Common myeloid progenitor, CD34-positive (primary cell): ENCODE results near the gene CEACAM8.
"Not testable (repeated sequence)": the region's sequence is repeated elsewhere in the genome, so short reads cannot be mapped to it uniquely, and the experiment has no call there.

Experiments
- CTCF ChIA-PET: fragments of 350-600 bp; sonication (Branson Sonifier 250); formaldehyde crosslinking; loops from one replicate; lab custom pipeline; 2021; ENCODE audit warnings: antibody characterized with exemption; lab: Charles Lee
- POLR2A ChIA-PET: fragments of 350-600 bp; sonication (Branson Sonifier 250); formaldehyde crosslinking; loops from one replicate; lab custom pipeline; 2021; ENCODE audit warnings: antibody characterized with exemption; lab: Charles Lee
- DNase-seq, 3 donors: peaks; one replicate each; pipeline versions ENCODE4 v3.0.0 to v3.0.0-alpha.2; 2013
- H3K27ac ChIP-seq, 2 experiments: 1 replicate in 1 of 2; 2 replicates in 1 of 2; pipeline ENCODE4 v1.7.0; 2013; ENCODE audit warnings: inconsistent platforms in 2 of 2, low read length in 2 of 2, mild to moderate bottlenecking in 2 of 2, low read depth in 1 of 2, moderate library complexity in 1 of 2; ENCODE audit not compliant: severe bottlenecking in 2 of 2, insufficient read depth in 1 of 2, poor library complexity in 1 of 2
- H3K27me3 ChIP-seq, 5 experiments: replicated peaks in 2 of 5; 1 replicate in 3 of 5; 2 replicates in 2 of 5; pipeline versions ENCODE4 v1.6.1 to v1.7.0; 2013; ENCODE audit warnings: low read length in 4 of 5, mild to moderate bottlenecking in 2 of 5, moderate library complexity in 2 of 5, inconsistent platforms in 1 of 5; ENCODE audit not compliant: insufficient read depth in 5 of 5, control insufficient read depth in 4 of 5
- H3K36me3 ChIP-seq, 4 experiments: 1 replicate in 2 of 4; 2 replicates in 2 of 4; pipeline versions ENCODE4 v1.6.1 to v1.7.0; 2013; ENCODE audit warnings: low read length in 3 of 4, control low read depth in 1 of 4, mild to moderate bottlenecking in 1 of 4; ENCODE audit not compliant: control insufficient read depth in 4 of 4, insufficient read depth in 4 of 4
- H3K4me1 ChIP-seq, 4 experiments: 1 replicate in 3 of 4; 2 replicates in 1 of 4; pipeline versions ENCODE4 v1.6.1 to v1.7.1; 2013; ENCODE audit warnings: low read length in 3 of 4, mild to moderate bottlenecking in 3 of 4, control low read depth in 1 of 4, inconsistent platforms in 1 of 4, moderate library complexity in 1 of 4; ENCODE audit not compliant: control insufficient read depth in 4 of 4, insufficient read depth in 4 of 4; ENCODE audit errors: control extremely low read depth in 1 of 4
- H3K4me3 ChIP-seq, 7 experiments: 1 replicate in 4 of 7; 2 replicates in 3 of 7; pipeline versions ENCODE4 v1.5.1 to v1.7.0; 2013; ENCODE audit warnings: mild to moderate bottlenecking in 7 of 7, low read length in 6 of 7, moderate library complexity in 6 of 7, inconsistent platforms in 2 of 7, low read depth in 2 of 7, control low read depth in 1 of 7; ENCODE audit not compliant: insufficient read depth in 4 of 7, control insufficient read depth in 1 of 7; ENCODE audit errors: extremely low read depth in 1 of 7
- H3K9me3 ChIP-seq, 5 experiments: 1 replicate in 4 of 5; 2 replicates in 1 of 5; pipeline versions ENCODE4 v1.6.1 to v1.7.1; 2013; ENCODE audit warnings: low read length in 4 of 5, mild to moderate bottlenecking in 2 of 5, inconsistent platforms in 1 of 5, low read depth in 1 of 5, moderate library complexity in 1 of 5; ENCODE audit not compliant: control insufficient read depth in 4 of 5, insufficient read depth in 2 of 5; ENCODE audit errors: control extremely low read depth in 1 of 5
- WGBS: methylation state at CpG from one replicate; pipeline ENCODE4 v1.1.5; 2013; ENCODE audit not compliant: insufficient coverage; 5-methylcytosine and 5-hydroxymethylcytosine counted together

The CEACAM8 gene

DNA sequence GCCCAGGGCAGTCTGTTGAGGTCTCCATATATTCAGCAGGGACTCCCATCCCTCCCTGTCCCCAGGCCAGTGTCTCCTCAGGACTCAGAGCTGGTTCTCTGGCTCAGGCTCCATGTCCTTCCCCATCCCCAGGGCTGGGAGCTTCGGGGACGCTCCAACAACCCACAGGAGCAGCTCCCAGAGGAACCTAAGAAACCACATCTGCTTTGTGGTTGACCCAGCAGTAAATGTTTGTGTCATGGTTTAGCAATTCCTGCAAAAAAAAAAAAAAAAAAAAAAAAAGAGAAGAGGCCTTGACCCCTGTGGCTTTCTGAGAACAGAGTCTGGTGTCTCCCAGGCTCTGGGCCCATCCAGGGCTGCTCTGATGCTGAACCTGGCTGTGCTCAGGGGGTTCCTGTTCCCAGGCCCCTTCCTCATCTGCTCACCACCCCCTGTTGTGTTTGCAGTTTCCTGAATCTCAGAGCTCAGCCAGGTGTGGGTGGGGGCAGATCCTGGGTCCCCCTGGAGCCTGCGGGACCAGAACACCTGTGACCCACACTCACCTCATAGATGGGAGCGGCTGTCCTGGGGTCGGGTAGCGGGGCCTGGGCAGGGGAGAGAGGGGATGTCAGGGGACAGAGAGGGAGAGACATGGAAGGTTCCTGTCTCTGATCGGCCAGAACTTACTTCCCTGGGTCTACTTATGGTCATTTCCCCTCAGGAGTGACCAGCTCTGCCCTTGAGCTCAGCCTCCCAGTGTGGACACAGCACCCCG, 41.3 kb downstream of the CEACAM8 start:
- Histone ChIP-seq H3K27me3 (peaks cover 0 to 5% (median 0%) of the 10 kb centered on the region in 5 experiments), H3K27ac (no peak overlapping the region), H3K36me3 (no peaks in the 10 kb centered on the region), H3K4me3 (peak overlapping the region in 1 of 7 experiments; percentile 11), H3K9me3 (peaks cover 0 to 9% (median 3%) of the 10 kb centered on the region in 5 experiments), H3K4me1 (peaks cover 6 to 45% (median 44%) of the 10 kb centered on the region in 4 experiments)
- ChIA-PET POLR2A (no interaction called here), CTCF (interaction anchor here (0.8 kb wide), 1 partner anchor 87 kb away, joined by 4 read pairs; no protein-coding TSS in a partner anchor)
- 88% methylated on average over 2 of the region's 8 CpGs for WGBS
- peak in 2 of 3 donors; percentile 38 to 48 for DNase-seq

DNA sequence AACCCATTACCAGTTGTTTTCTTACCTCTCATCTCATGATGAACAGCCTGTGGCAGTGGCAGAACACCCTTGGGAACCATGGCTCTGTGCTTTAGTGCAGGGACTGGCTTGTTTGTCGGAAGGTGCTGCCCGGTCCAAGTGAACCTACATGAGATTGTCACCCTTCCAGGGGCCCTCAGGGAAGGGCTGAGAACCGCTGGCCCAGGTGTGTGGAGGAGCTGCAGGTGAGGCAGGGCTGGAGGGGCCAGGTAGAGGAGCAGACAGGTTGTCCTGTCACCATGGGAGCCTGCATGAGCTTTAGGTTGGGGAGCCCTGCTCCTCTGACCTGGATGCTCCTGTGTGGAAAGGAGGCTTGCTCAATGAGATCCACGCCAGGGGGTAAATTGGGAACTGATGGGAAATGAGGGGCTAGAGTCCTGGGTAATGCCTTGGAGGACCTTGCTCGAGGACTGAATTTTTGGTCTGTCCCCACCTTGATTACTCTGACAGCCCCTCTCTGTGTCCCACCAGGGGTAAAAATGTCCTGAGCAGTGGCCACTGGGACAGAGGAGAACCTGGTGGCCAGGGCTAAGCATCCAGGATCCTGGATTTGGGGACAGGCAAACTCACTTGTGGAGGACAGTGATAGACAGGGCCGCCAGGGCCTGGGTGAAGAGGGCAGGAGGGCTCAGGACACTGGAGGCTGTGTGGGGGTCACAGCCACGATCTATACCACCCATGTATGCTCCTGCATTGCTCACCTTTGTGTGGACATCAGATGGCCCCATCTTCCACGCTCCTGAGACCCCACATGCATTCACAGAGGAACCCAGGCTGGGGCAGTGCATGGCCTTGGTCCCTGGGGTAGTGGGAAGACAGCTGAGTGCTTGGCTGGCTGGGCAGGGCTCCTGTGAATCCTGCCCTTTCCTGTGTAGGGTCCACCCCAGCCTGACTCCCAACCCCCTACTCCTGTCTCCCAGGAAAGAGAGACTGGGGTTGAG, 42.3 kb downstream of the CEACAM8 start:
- Histone ChIP-seq H3K27me3 (peaks cover 0 to 6% (median 0%) of the 10 kb centered on the region in 5 experiments), H3K27ac (no peak overlapping the region), H3K4me1 (peaks cover 6 to 45% (median 44%) of the 10 kb centered on the region in 4 experiments), H3K9me3 (peaks cover 0 to 11% (median 3%) of the 10 kb centered on the region in 5 experiments), H3K36me3 (no peaks in the 10 kb centered on the region), H3K4me3 (no peak overlapping the region)
- ChIA-PET POLR2A (no interaction called here), CTCF (no interaction called here)
- DNase-seq = no peak
- WGBS = 93% methylated on average over 4 of the region's 8 CpGs

DNA sequence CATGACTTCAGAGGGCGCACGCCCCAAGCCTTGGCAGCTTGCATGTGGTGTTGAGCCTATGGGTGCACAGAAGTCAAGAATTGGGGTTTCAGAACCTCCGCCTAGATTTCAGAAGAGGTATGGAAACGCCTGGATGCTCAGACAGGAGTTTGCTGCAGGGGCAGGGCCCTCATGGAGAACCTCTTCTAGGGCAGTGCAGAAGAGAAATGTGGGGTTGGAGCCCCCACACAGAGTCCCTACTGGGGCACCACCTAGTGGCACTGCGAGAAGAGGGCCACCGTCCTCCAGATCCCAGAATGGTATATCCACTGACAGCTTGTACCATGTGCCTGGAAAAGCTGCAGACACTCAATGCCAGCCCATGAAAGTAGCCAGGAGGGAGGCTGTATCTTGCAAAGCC, 44.2 kb downstream of the CEACAM8 start:
- POLR2A ChIA-PET, H3K27me3 ChIP-seq, DNase-seq, H3K4me3 ChIP-seq, H3K27ac ChIP-seq, H3K36me3 ChIP-seq: not testable (repeated sequence)
- WGBS = 96% methylated on average over 4 of the region's 6 CpGs
- peaks cover 6 to 36% (median 34%) of the 10 kb centered on the region in 4 experiments for H3K4me1 ChIP-seq
- CTCF ChIA-PET = interaction anchor here (1.1 to 1.9 kb wide), 2 partner anchors 22 to 112 kb away, joined by 3 to 9 read pairs; partner anchors contain the start of gene CEACAM1
- peaks cover 0 to 11% (median 3%) of the 10 kb centered on the region in 5 experiments for H3K9me3 ChIP-seq

DNA sequence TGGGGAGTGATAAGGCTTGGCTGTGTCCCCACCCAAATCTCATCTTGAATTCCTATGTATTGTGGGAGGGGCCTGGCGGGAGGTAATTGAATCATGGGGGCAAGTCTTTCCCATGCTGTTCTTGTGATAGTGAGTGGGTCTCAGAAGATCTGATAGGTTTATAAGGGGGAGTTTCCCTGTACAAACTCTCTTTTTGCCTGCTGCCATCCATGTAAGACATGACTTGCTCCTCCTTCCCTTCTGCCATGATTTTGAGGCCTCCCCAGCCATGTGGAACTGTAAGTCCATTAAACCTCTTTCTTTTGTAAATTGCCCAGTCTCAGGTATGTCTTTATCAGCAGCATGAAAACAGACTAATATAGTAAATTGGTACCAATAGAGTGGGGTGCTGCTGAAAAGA, 45.7 kb downstream of the CEACAM8 start:
- H3K27ac ChIP-seq, H3K4me3 ChIP-seq, H3K27me3 ChIP-seq, POLR2A ChIA-PET, DNase-seq, CTCF ChIA-PET, H3K36me3 ChIP-seq: not testable (repeated sequence)
- Histone ChIP-seq H3K4me1 (peaks cover 0 to 22% (median 20%) of the 10 kb centered on the region in 4 experiments), H3K9me3 (peaks cover 0 to 11% (median 3%) of the 10 kb centered on the region in 5 experiments)
- WGBS = no CpG with 5 or more reads among the region's 1 CpG

DNA sequence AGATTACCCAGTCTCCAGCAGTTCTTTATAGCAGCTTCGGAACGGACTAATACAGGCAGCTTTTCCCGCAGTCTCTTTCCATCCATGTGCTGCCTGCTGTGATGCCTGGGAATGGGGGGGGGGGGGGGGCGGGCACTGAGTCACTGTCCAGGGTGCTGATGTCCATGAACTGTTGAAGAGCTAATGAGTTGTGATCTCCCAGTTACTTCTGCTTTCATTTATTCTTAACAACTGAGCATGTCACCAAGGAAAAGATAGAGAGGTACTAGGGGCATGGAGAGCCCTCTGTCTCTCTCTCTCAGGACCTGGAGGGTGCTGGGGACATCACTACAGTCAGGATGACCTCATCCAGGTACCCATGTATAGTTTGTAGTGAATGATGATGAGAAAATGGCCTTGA, 46.2 kb downstream of the CEACAM8 start:
- CTCF ChIA-PET = no interaction called here
- WGBS = no CpG with 5 or more reads among the region's 4 CpGs
- Histone ChIP-seq H3K27ac (no peak overlapping the region), H3K9me3 (peaks cover 0 to 11% (median 3%) of the 10 kb centered on the region in 5 experiments), H3K36me3 (no peaks in the 10 kb centered on the region), H3K27me3 (peaks cover 0 to 10% (median 0%) of the 10 kb centered on the region in 5 experiments), H3K4me1 (peaks cover 0 to 17% (median 15%) of the 10 kb centered on the region in 4 experiments), H3K4me3 (no peak overlapping the region)
- POLR2A ChIA-PET = no interaction called here
- DNase-seq = no peak

DNA sequence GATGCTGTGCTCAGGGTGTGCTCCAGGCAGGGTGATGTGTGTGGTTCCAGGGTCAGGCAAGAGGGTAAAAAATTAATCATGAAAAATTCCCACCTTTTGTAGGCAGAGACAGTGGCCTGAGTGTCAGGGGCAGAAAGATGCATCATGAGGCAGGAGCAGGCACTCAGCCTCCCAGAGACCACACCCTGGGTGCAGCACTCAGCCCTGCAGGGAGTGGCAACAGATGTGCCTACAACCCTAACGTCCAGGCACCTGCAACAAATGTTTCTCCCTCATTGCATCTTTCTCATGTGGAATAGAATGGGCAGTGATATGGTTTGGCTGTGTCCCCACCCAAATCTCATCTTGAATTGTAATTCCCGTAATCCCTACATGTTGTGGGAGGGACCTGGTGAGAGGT, 46.8 kb downstream of the CEACAM8 start:
- CTCF ChIA-PET = no interaction called here
- H3K4me3 ChIP-seq = no peak overlapping the region
- no peak for DNase-seq
- no peaks in the 10 kb centered on the region for H3K36me3 ChIP-seq
- H3K9me3 ChIP-seq = peaks cover 0 to 11% (median 3%) of the 10 kb centered on the region in 5 experiments
- peaks cover 0 to 10% (median 0%) of the 10 kb centered on the region in 5 experiments for H3K27me3 ChIP-seq
- POLR2A ChIA-PET = no interaction called here
- H3K4me1 ChIP-seq = peaks cover 0 to 10% (median 8%) of the 10 kb centered on the region in 4 experiments
- no CpG with 5 or more reads among the region's 2 CpGs for WGBS
- H3K27ac ChIP-seq = no peak overlapping the region
